Mononuclear cell (primary cell): ENCODE data around the gene RERE. TPM values are rescaled to one million over a fixed set of nuclear protein-coding genes. Genes with fewer than 3 reads are reported as not detected.

Source experiments
- H3K27me3 ChIP-seq: 2 replicates; pipeline ENCODE4 v1.6.0; 2011; ENCODE audit warnings: low read length, control low read depth; ENCODE audit not compliant: insufficient read depth
- H3K4me1 ChIP-seq: 2 replicates; pipeline ENCODE4 v1.5.1; 2011; ENCODE audit warnings: mild to moderate bottlenecking, low read length, control low read depth; ENCODE audit not compliant: insufficient read depth
- H3K4me3 ChIP-seq: 2 replicates; pipeline ENCODE4 v1.5.1; 2011; ENCODE audit warnings: mild to moderate bottlenecking, low read length, moderate library complexity
- H3K9me3 ChIP-seq: 2 replicates; pipeline ENCODE4 v1.5.1; 2011; ENCODE audit warnings: low read depth, mild to moderate bottlenecking, control low read depth, low read length
- total RNA-seq: library from RNA; depleted of rRNA; stranded (reverse); fragments of >200 nt; gene quantifications from one replicate; pipeline ENCODE4 v1.2.3, GENCODE V29; 2012

The RERE gene
- total RNA-seq, 1 donor, result 60.7 TPM

GRCh38 chr1:8763888-8764287, 53.6 kb downstream of the RERE start:
- no peaks in the 10 kb centered on the region for H3K27me3 ChIP-seq
- H3K4me3 ChIP-seq, result no peak overlapping the region
- H3K9me3 ChIP-seq, result no peaks in the 10 kb centered on the region
- H3K4me1 ChIP-seq, result peaks cover 6% of the 10 kb centered on the region

GRCh38 chr1:8754993-8755392, 62.4 kb downstream of the RERE start:
- Histone ChIP-seq H3K4me1 (no peaks in the 10 kb centered on the region), H3K4me3 (no peak overlapping the region), H3K9me3 (no peaks in the 10 kb centered on the region), H3K27me3 (no peaks in the 10 kb centered on the region)

GRCh38 chr1:8754247-8754650, 63.2 kb downstream of the RERE start:
- Histone ChIP-seq H3K9me3 (no peaks in the 10 kb centered on the region), H3K4me3 (no peak overlapping the region), H3K4me1 (no peaks in the 10 kb centered on the region), H3K27me3 (no peaks in the 10 kb centered on the region)

GRCh38 chr1:8753736-8754135, 63.7 kb downstream of the RERE start:
- no peaks in the 10 kb centered on the region for H3K4me1 ChIP-seq
- H3K9me3 ChIP-seq, result no peaks in the 10 kb centered on the region

GRCh38 chr1:8752921-8753713, 64.3 kb downstream of the RERE start:
- Histone ChIP-seq H3K9me3 (no peaks in the 10 kb centered on the region), H3K4me1 (no peaks in the 10 kb centered on the region), H3K27me3 (no peaks in the 10 kb centered on the region), H3K4me3 (no peak overlapping the region)

More at GRCh38 chr1:8753736-8754135, 63.7 kb downstream of the RERE start:
- no peak overlapping the region for H3K4me3 ChIP-seq
- no peaks in the 10 kb centered on the region for H3K27me3 ChIP-seq

- no peak overlapping the region for H3K4me3 ChIP-seq
Measured at GRCh38 chr1:8752411-8752810, 65.0 kb downstream of the RERE start.

GRCh38 chr1:8751984-8752383, 65.5 kb downstream of the RERE start:
- Histone ChIP-seq H3K27me3 (no peaks in the 10 kb centered on the region), H3K4me1 (no peaks in the 10 kb centered on the region), H3K9me3 (no peaks in the 10 kb centered on the region), H3K4me3 (no peak overlapping the region)

More at GRCh38 chr1:8752411-8752810, 65.0 kb downstream of the RERE start:
- Histone ChIP-seq H3K9me3 (no peaks in the 10 kb centered on the region), H3K27me3 (no peaks in the 10 kb centered on the region), H3K4me1 (no peaks in the 10 kb centered on the region)

GRCh38 chr1:8747879-8748825, 69.3 kb downstream of the RERE start:
- Histone ChIP-seq H3K4me3 (no peak overlapping the region), H3K9me3 (no peaks in the 10 kb centered on the region), H3K27me3 (no peaks in the 10 kb centered on the region), H3K4me1 (no peaks in the 10 kb centered on the region)

- Histone ChIP-seq H3K4me3 (no peak overlapping the region), H3K9me3 (no peaks in the 10 kb centered on the region), H3K27me3 (no peaks in the 10 kb centered on the region), H3K4me1 (no peaks in the 10 kb centered on the region)
Measured at GRCh38 chr1:8746554-8746953, 70.9 kb downstream of the RERE start.

GRCh38 chr1:8745749-8746390, 71.6 kb downstream of the RERE start:
- Histone ChIP-seq H3K9me3 (no peaks in the 10 kb centered on the region), H3K27me3 (no peaks in the 10 kb centered on the region), H3K4me3 (no peak overlapping the region), H3K4me1 (no peaks in the 10 kb centered on the region)

GRCh38 chr1:8745346-8745745, 72.1 kb downstream of the RERE start:
- H3K4me1 ChIP-seq, result no peaks in the 10 kb centered on the region
- no peak overlapping the region for H3K4me3 ChIP-seq
- H3K9me3 ChIP-seq, result no peaks in the 10 kb centered on the region
- H3K27me3 ChIP-seq, result no peaks in the 10 kb centered on the region

- Histone ChIP-seq H3K4me1 (no peaks in the 10 kb centered on the region), H3K4me3 (no peak overlapping the region), H3K27me3 (no peaks in the 10 kb centered on the region), H3K9me3 (no peaks in the 10 kb centered on the region)
Measured at GRCh38 chr1:8742022-8742924, 75.2 kb downstream of the RERE start.

GRCh38 chr1:8740034-8740449, 77.4 kb downstream of the RERE start:
- no peak overlapping the region for H3K4me3 ChIP-seq
- no peaks in the 10 kb centered on the region for H3K4me1 ChIP-seq
- H3K27me3 ChIP-seq, result no peaks in the 10 kb centered on the region
- no peaks in the 10 kb centered on the region for H3K9me3 ChIP-seq

GRCh38 chr1:8739377-8739776, 78.1 kb downstream of the RERE start:
- H3K27me3 ChIP-seq, result no peaks in the 10 kb centered on the region
- no peaks in the 10 kb centered on the region for H3K9me3 ChIP-seq
- H3K4me1 ChIP-seq, result no peaks in the 10 kb centered on the region

More at GRCh38 chr1:8739377-8739776, 78.1 kb downstream of the RERE start:
- no peak overlapping the region for H3K4me3 ChIP-seq
